ENCODE results near the gene CNTNAP1. TPM values are rescaled to one million over a fixed set of nuclear protein-coding genes. Genes with fewer than 3 reads are reported as not detected.

Gene CNTNAP1
- total RNA-seq, 1 donor = 19.2 TPM

GRCh38 chr17:42687707-42688320, 5.5 kb downstream of the CNTNAP1 start:
- peak; percentile 88 for DNase-seq (ENCODE audit: insufficient read length, low spot score, missing footprints)
- no peaks in the 10 kb centered on the region for H3K27me3 ChIP-seq (ENCODE audit: insufficient read depth, low read length)
- peaks cover 16% of the 10 kb centered on the region for H3K36me3 ChIP-seq (ENCODE audit: insufficient read depth, low read length)
- H3K4me2 ChIP-seq (ENCODE audit: insufficient read depth, low read length) = no peak overlapping the region
- no peaks in the 10 kb centered on the region for H3K79me2 ChIP-seq (ENCODE audit: insufficient read depth, low read length)
- no peak for TF ChIP-seq CTCF (IDR thresholded peaks at IDR 0.05; ENCODE audit: extremely low read depth, low read depth, low read length)
- H2AFZ ChIP-seq (ENCODE audit: low read length) = no peak overlapping the region
- H4K20me1 ChIP-seq (ENCODE audit: insufficient read depth, low read length) = peaks cover 8% of the 10 kb centered on the region
- H3K4me1 ChIP-seq (ENCODE audit: insufficient read depth, low read length) = peaks cover 6% of the 10 kb centered on the region
- no peak overlapping the region for H3K27ac ChIP-seq (ENCODE audit: low read depth, low read length)
- no peaks in the 10 kb centered on the region for H3K9me3 ChIP-seq (ENCODE audit: low read depth, low read length)
- no peak overlapping the region for H3K4me3 ChIP-seq (ENCODE audit: insufficient read depth, low read length)

DNA sequence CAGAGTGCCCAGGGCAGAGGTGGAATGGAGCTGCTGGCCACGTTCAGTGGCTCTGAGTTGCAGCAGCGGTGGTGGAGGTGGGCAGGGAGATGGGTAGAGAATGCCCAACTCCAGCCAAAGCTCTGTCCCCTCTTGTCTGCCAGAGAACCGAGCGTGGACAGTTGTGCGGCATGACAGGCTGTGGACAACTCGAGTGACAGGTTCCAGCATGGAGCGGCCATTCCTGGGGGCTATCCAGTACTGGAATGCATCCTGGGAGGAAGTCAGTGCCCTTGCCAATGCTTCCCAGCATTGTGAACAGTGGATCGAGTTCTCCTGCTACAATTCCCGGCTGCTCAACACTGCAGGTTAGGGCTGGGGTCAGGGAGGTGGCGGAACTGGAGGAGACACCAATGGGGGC, 8.3 kb downstream of the CNTNAP1 start:
- Histone ChIP-seq H3K79me2 (ENCODE audit: insufficient read depth, low read length) (no peaks in the 10 kb centered on the region), H3K36me3 (ENCODE audit: insufficient read depth, low read length) (peaks cover 25% of the 10 kb centered on the region), H3K4me3 (ENCODE audit: insufficient read depth, low read length) (no peak overlapping the region), H3K9me3 (ENCODE audit: low read depth, low read length) (no peaks in the 10 kb centered on the region), H3K27ac (ENCODE audit: low read depth, low read length) (no peak overlapping the region), H3K4me2 (ENCODE audit: insufficient read depth, low read length) (no peak overlapping the region), H3K27me3 (ENCODE audit: insufficient read depth, low read length) (no peaks in the 10 kb centered on the region), H2AFZ (ENCODE audit: low read length) (no peak overlapping the region), H3K4me1 (ENCODE audit: insufficient read depth, low read length) (no peaks in the 10 kb centered on the region), H4K20me1 (ENCODE audit: insufficient read depth, low read length) (no peaks in the 10 kb centered on the region)
- peak; percentile 86 for DNase-seq (ENCODE audit: insufficient read length, low spot score, missing footprints)
- TF ChIP-seq CTCF (IDR thresholded peaks at IDR 0.05; ENCODE audit: extremely low read depth, low read depth, low read length) = no peak

- Histone ChIP-seq H3K27me3 (ENCODE audit: insufficient read depth, low read length) (no peaks in the 10 kb centered on the region), H2AFZ (ENCODE audit: low read length) (no peak overlapping the region), H3K4me2 (ENCODE audit: insufficient read depth, low read length) (no peak overlapping the region), H3K36me3 (ENCODE audit: insufficient read depth, low read length) (peaks cover 30% of the 10 kb centered on the region), H3K9me3 (ENCODE audit: low read depth, low read length) (no peaks in the 10 kb centered on the region), H3K79me2 (ENCODE audit: insufficient read depth, low read length) (no peaks in the 10 kb centered on the region), H3K4me3 (ENCODE audit: insufficient read depth, low read length) (no peak overlapping the region), H4K20me1 (ENCODE audit: insufficient read depth, low read length) (no peaks in the 10 kb centered on the region), H3K4me1 (ENCODE audit: insufficient read depth, low read length) (no peaks in the 10 kb centered on the region), H3K27ac (ENCODE audit: low read depth, low read length) (no peak overlapping the region)
- no peak for TF ChIP-seq CTCF (IDR thresholded peaks at IDR 0.05; ENCODE audit: extremely low read depth, low read depth, low read length)
- peak; percentile 55 for DNase-seq (ENCODE audit: insufficient read length, low spot score, missing footprints)
Measured at GRCh38 chr17:42691021-42691545, 8.8 kb downstream of the CNTNAP1 start.

DNA sequence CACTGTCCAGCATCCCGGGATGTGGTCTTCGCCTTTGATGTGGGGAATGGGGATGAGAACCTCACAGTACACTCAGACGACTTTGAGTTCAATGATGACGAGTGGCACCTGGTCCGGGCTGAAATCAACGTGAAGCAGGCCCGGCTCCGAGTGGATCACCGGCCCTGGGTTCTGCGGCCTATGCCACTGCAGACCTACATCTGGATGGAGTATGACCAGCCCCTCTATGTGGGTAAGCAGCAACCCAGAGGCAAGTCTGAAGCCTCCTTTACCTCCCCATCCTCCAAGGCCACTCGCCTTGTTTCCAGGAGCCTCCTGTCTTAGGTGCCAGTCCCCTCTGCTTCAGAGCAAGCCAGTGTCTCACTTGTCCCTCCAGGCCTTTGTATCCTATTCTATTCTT, 10.2 kb downstream of the CNTNAP1 start:
- Histone ChIP-seq H3K27ac (ENCODE audit: low read depth, low read length) (no peak overlapping the region), H3K4me3 (ENCODE audit: insufficient read depth, low read length) (no peak overlapping the region), H2AFZ (ENCODE audit: low read length) (no peak overlapping the region), H4K20me1 (ENCODE audit: insufficient read depth, low read length) (no peaks in the 10 kb centered on the region), H3K9me3 (ENCODE audit: low read depth, low read length) (no peaks in the 10 kb centered on the region), H3K79me2 (ENCODE audit: insufficient read depth, low read length) (no peaks in the 10 kb centered on the region), H3K27me3 (ENCODE audit: insufficient read depth, low read length) (no peaks in the 10 kb centered on the region), H3K4me1 (ENCODE audit: insufficient read depth, low read length) (no peaks in the 10 kb centered on the region), H3K36me3 (ENCODE audit: insufficient read depth, low read length) (peaks cover 33% of the 10 kb centered on the region), H3K4me2 (ENCODE audit: insufficient read depth, low read length) (no peak overlapping the region)
- TF ChIP-seq CTCF (IDR thresholded peaks at IDR 0.05; ENCODE audit: extremely low read depth, low read depth, low read length) = no peak
- no peak for DNase-seq (ENCODE audit: insufficient read length, low spot score, missing footprints)

Data from osteoblast (primary cell).